IPS DF 6.9 (cell line): ENCODE data around the gene CBFB.
"Not testable (repeated sequence)": the region's sequence is repeated elsewhere in the genome, so short reads cannot be mapped to it uniquely, and the experiment has no call there.

Experiments
- DNase-seq: peaks from one replicate; pipeline ENCODE4 v3.0.0-alpha.2; 2013; ENCODE audit warnings: low read depth, low spot score
- H3K27ac ChIP-seq: one replicate; pipeline ENCODE4 v1.5.1; 2013; ENCODE audit warnings: low read length, control low read depth
- H3K27me3 ChIP-seq: 2 replicates; pipeline ENCODE4 v1.6.1; 2013; ENCODE audit warnings: mild to moderate bottlenecking, low read length; ENCODE audit not compliant: control insufficient read depth, insufficient read depth
- H3K36me3 ChIP-seq: 2 replicates; pipeline ENCODE4 v1.6.1; 2013; ENCODE audit warnings: low read length; ENCODE audit not compliant: control insufficient read depth, insufficient read depth
- H3K4me1 ChIP-seq: 2 replicates; pipeline ENCODE4 v1.6.1; 2013; ENCODE audit warnings: low read length; ENCODE audit not compliant: control insufficient read depth, insufficient read depth
- H3K4me3 ChIP-seq: 2 replicates; pipeline ENCODE4 v1.5.1; 2013; ENCODE audit warnings: mild to moderate bottlenecking, low read length
- H3K9me3 ChIP-seq: 2 replicates; pipeline ENCODE4 v1.6.1; 2013; ENCODE audit warnings: low read length, inconsistent platforms; ENCODE audit not compliant: control insufficient read depth, insufficient read depth
- WGBS: extraction: QIAGEN DNeasy Blood & Tissue Kit; methylation state at CpG from one replicate; pipeline ENCODE4 v1.1.7; 2013; ENCODE audit warnings: mixed read lengths, missing lambda C conversion rate; ENCODE audit not compliant: insufficient read length, insufficient coverage; 5-methylcytosine and 5-hydroxymethylcytosine counted together

The CBFB gene

DNA sequence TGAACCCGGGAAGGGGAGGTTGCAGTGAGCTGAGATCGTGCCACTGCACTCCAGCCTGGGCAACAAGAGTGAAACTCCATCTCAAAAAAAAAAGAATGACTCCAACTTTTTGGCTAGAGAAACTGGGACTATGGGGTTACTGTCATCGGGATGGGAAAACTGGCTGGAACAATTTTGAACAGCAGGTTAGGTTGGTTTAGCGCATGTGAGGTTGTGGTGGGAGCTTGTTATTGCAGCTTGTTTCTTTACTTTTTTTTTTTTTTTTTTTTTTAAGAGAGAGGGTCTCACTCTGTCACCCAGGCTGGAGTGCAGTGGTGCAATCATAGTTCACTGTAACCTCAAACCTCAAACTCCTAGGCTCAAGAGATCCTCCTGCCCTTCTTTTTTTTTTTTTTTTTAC is 12.6 kb downstream of the CBFB start:
- not testable (repeated sequence) for DNase-seq, H3K4me3 ChIP-seq, H3K36me3 ChIP-seq, H3K27ac ChIP-seq, H3K9me3 ChIP-seq, H3K27me3 ChIP-seq, H3K4me1 ChIP-seq
- no CpG with 5 or more reads among the region's 4 CpGs for WGBS

GRCh38 chr16:67043420-67043819 is 14.5 kb downstream of the CBFB start:
- Histone ChIP-seq H3K4me3 (no peak overlapping the region), H3K36me3 (no peaks in the 10 kb centered on the region), H3K4me1 (no peaks in the 10 kb centered on the region), H3K27ac (no peak overlapping the region), H3K9me3 (no peaks in the 10 kb centered on the region), H3K27me3 (no peaks in the 10 kb centered on the region)
- no CpG with 5 or more reads among the region's 1 CpG for WGBS
- DNase-seq: no peak

GRCh38 chr16:67050796-67051195 is 21.8 kb downstream of the CBFB start:
- Histone ChIP-seq H3K4me1 (no peaks in the 10 kb centered on the region), H3K27ac (no peak overlapping the region), H3K27me3 (no peaks in the 10 kb centered on the region), H3K4me3 (no peak overlapping the region), H3K9me3 (no peaks in the 10 kb centered on the region), H3K36me3 (no peaks in the 10 kb centered on the region)
- DNase-seq: no peak
- no CpG with 5 or more reads among the region's 2 CpGs for WGBS

DNA sequence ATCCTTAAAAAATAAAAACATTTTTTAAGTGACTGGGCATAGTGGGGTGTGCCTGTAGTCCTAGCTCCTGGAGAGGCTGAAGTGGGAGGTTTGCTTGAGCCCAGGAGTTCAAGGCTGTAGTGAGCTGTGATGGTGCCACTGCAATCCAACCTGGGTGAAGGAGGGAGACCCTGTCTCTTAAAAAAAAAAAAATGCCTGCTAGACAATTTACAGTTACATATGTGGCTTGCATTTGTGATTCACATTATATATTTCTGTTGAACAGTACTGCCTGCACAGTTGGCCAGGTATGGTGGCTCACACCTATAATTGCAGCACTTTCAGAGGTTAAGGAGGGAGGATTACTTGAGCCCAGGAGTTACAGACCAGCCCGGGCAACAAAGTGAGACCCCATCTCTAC is 23.4 kb downstream of the CBFB start:
- WGBS: no CpG with 5 or more reads among the region's 1 CpG
- Histone ChIP-seq H3K9me3 (no peaks in the 10 kb centered on the region), H3K36me3 (no peaks in the 10 kb centered on the region), H3K4me3 (no peak overlapping the region), H3K27ac (no peak overlapping the region), H3K27me3 (no peaks in the 10 kb centered on the region), H3K4me1 (no peaks in the 10 kb centered on the region)
- DNase-seq: no peak

DNA sequence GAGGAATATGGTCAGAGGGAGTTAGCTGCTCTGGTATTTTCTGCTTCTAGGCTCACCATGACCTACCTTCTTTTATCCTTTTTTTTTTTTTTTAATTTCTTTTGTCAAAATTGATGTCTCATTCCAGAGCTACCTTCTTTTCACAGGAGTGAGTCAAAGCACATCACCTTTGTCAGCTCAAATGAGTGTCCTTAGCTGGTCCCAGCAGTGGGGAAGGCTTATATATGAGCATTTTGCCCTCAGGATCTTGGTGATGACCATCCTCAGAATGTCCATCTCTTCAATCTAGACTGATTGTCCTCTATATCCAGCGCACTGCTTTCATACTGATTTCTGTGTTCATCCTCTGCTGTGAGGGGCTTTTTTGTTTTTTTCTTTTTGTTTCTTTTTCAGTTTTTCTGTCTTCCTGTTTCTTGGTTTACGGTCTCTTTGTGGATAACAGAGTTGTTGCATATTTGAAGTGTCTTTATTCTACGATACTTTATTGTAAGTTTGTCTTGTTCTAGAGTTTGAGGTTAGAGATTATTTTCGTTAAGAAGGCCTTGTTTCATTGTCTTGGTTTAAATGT is 24.9 kb downstream of the CBFB start:
- no peaks in the 10 kb centered on the region for H3K4me1 ChIP-seq
- no peaks in the 10 kb centered on the region for H3K9me3 ChIP-seq
- no peak for DNase-seq
- H3K27ac ChIP-seq: no peak overlapping the region
- no peaks in the 10 kb centered on the region for H3K36me3 ChIP-seq
- no peaks in the 10 kb centered on the region for H3K27me3 ChIP-seq
- no peak overlapping the region for H3K4me3 ChIP-seq
- 100% methylated on average over 1 of the region's 4 CpGs for WGBS

DNA sequence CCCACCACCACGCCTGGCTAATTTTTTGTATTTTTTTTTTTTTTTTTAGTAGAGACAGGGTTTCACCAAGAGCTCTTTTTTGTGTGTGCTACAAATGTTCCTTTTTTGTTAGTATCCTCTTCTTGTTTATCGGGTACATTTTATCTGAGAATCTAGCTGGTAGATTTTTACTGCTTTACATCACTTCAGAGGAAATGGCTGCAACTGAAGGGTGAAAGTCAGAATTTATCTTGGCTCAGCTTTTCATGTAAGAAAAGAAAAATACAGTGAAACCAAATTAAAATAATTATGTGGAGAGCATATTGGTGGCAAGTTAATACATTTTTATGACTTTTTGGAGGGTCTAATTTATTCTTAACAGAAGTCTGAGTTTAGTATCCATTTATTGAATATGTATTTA is 26.0 kb downstream of the CBFB start:
- no CpG with 5 or more reads among the region's 2 CpGs for WGBS
- H3K4me1 ChIP-seq: no peaks in the 10 kb centered on the region
- no peak overlapping the region for H3K4me3 ChIP-seq
- DNase-seq: no peak
- no peaks in the 10 kb centered on the region for H3K36me3 ChIP-seq
- no peaks in the 10 kb centered on the region for H3K9me3 ChIP-seq
- H3K27me3 ChIP-seq: no peaks in the 10 kb centered on the region
- no peak overlapping the region for H3K27ac ChIP-seq

- no peaks in the 10 kb centered on the region for H3K4me1 ChIP-seq
Measured at GRCh38 chr16:67055712-67056487, 27.0 kb downstream of the CBFB start.

DNA sequence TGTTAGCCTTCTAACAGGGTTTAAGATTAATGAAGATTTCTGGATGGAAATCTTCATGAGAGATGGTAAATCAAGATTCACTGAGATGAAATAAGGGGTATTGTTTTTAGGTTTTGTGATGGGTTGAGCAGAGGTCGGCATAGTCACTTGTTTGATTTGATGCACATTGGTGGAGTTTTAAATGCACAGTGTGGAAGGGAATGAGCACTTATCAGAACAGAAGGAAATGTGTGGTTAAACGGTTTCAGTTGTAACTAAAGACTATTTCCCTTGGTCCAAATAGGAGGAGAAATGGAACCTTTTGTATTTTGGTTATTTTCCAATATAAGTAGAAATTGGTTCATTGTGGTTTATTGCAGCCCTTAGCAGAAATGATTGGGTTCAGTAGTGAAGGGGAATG is 34.1 kb downstream of the CBFB start:
- Histone ChIP-seq H3K4me3 (no peak overlapping the region), H3K4me1 (no peaks in the 10 kb centered on the region), H3K27ac (no peak overlapping the region), H3K9me3 (no peaks in the 10 kb centered on the region), H3K36me3 (no peaks in the 10 kb centered on the region; the same call in 1 of the 2 replicates), H3K27me3 (no peaks in the 10 kb centered on the region)
- DNase-seq: no peak
- 100% methylated on average over 1 of the region's 2 CpGs for WGBS

More at GRCh38 chr16:67055712-67056487, 27.0 kb downstream of the CBFB start:
- H3K9me3 ChIP-seq: no peaks in the 10 kb centered on the region
- H3K4me3 ChIP-seq: no peak overlapping the region
- no peak for DNase-seq
- no CpG with 5 or more reads among the region's 4 CpGs for WGBS
- no peaks in the 10 kb centered on the region for H3K27me3 ChIP-seq
- H3K27ac ChIP-seq: no peak overlapping the region
- H3K36me3 ChIP-seq: no peaks in the 10 kb centered on the region

DNA sequence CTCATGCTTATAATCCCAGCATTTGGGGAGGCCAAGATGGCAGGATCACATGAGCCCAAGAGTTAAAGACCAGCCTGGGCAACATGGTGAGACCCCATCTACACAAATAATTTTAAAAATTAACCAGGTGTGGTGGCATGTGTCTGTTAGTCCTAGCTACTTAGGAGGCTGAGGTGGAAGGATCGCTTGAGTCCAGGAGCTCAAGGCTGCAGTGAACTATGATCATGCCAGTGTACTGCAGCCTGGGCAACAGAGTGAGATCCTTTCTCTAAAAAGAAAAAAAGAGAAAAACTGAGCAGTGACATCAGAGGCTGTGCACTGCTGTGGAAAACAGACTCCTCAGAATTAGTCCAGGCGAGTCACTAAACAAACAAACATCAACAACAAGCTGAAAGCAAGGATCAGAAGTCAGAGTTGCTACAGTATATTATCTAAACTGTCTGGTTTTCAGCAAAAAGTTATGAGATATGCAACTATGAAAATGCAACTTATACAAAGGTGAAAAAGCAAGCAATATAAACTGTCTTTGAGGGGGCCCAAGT is 39.3 kb downstream of the CBFB start:
- Histone ChIP-seq H3K27ac (no peak overlapping the region), H3K27me3 (no peaks in the 10 kb centered on the region), H3K9me3 (no peaks in the 10 kb centered on the region), H3K4me3 (no peak overlapping the region), H3K36me3 (no peaks in the 10 kb centered on the region; the same call in 1 of the 2 replicates), H3K4me1 (no peaks in the 10 kb centered on the region)
- DNase-seq: no peak
- no CpG with 5 or more reads among the region's 2 CpGs for WGBS

- no peak for DNase-seq
- no CpG with 5 or more reads among the region's 4 CpGs for WGBS
- no peak overlapping the region for H3K4me3 ChIP-seq
- H3K27ac ChIP-seq: no peak overlapping the region
- no peaks in the 10 kb centered on the region for H3K9me3 ChIP-seq
- H3K36me3 ChIP-seq: no peaks in the 10 kb centered on the region; the same call in 1 of the 2 replicates
- H3K27me3 ChIP-seq: no peaks in the 10 kb centered on the region
- H3K4me1 ChIP-seq: no peaks in the 10 kb centered on the region
Measured at GRCh38 chr16:67071476-67072048, 42.6 kb downstream of the CBFB start.
